HepG2 (cell line): Measurements from ENCODE around the gene IMP3.
"Not testable (repeated sequence)": the region's sequence is repeated elsewhere in the genome, so short reads cannot be mapped to it uniquely, and the experiment has no call there.

Experiments
- ATF1 ChIP-seq: IDR thresholded peaks from 2 replicates; pipeline ENCODE4 v1.6.1; 2016; ENCODE audit warnings: mild to moderate bottlenecking, control low read depth
- FOXK2 ChIP-seq: fragments of 450-650 bp; IDR thresholded peaks from 2 replicates; pipeline ENCODE4 v1.6.1; 2016
- NCOR1 ChIP-seq: fragments of 200-600 bp; sonication (generic); IDR thresholded peaks from 2 replicates; pipeline ENCODE4 v1.7.0; 2017; ENCODE audit warnings: antibody characterized with exemption, low read length, borderline replicate concordance
- RBAK ChIP-seq: sonication (generic); formaldehyde crosslinking; IDR thresholded peaks from 2 replicates; pipeline ENCODE4 v1.5.1; 2020; ENCODE audit warnings: mild to moderate bottlenecking, missing genetic modification reagents
- TBX2 ChIP-seq: sonication (generic); formaldehyde crosslinking; IDR thresholded peaks from 2 replicates; pipeline ENCODE4 v1.5.0; 2020; ENCODE audit warnings: missing genetic modification reagents, mild to moderate bottlenecking, borderline replicate concordance
- ZKSCAN1 ChIP-seq: fragments of 150-350 bp; IDR thresholded peaks from 2 replicates; pipeline ENCODE4 v1.6.1; 2014; ENCODE audit warnings: low read length
- ZNF335 ChIP-seq: sonication (generic); formaldehyde crosslinking; IDR thresholded peaks from 2 replicates; pipeline ENCODE4 v1.4.0; 2020; ENCODE audit warnings: missing genetic modification reagents
- ZNF556 ChIP-seq: sonication (generic); formaldehyde crosslinking; IDR thresholded peaks from 2 replicates; pipeline ENCODE4 v1.4.0; 2020; ENCODE audit warnings: mild to moderate bottlenecking, missing genetic modification reagents, borderline replicate concordance
- TF ChIP-seq, protein P1 (sequence below): sonication (generic); formaldehyde crosslinking; IDR thresholded peaks from 2 replicates; pipeline ENCODE4 v1.5.0; 2020; ENCODE audit warnings: mild to moderate bottlenecking, missing genetic modification reagents
- TF ChIP-seq, protein P2 (sequence below): sonication (generic); formaldehyde crosslinking; IDR thresholded peaks from 2 replicates; pipeline ENCODE4 v1.5.0; 2020; ENCODE audit warnings: mild to moderate bottlenecking, missing genetic modification reagents, moderate library complexity

DNA sequence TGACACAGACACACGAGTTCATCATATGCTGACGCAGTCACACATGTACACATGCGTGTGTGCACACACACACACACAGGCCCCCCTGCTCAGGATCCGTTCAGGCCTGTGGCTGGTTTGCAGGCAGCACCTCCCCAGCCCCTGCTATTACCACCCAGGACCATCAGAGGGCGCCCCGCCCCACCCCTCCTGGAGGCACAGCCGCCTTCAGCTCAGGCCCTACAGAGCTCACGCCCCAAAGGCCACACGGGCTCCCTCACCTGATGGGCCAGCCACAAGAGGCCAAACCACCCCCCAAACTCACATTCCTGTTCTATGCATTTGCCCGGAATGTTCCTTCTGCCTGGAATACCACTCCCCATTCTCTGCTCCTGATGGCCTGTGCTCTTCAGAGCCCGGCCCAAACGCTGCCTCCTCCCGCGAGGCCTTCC, 46.2 kb upstream of the IMP3 start:
- TF ChIP-seq, protein P1, sequence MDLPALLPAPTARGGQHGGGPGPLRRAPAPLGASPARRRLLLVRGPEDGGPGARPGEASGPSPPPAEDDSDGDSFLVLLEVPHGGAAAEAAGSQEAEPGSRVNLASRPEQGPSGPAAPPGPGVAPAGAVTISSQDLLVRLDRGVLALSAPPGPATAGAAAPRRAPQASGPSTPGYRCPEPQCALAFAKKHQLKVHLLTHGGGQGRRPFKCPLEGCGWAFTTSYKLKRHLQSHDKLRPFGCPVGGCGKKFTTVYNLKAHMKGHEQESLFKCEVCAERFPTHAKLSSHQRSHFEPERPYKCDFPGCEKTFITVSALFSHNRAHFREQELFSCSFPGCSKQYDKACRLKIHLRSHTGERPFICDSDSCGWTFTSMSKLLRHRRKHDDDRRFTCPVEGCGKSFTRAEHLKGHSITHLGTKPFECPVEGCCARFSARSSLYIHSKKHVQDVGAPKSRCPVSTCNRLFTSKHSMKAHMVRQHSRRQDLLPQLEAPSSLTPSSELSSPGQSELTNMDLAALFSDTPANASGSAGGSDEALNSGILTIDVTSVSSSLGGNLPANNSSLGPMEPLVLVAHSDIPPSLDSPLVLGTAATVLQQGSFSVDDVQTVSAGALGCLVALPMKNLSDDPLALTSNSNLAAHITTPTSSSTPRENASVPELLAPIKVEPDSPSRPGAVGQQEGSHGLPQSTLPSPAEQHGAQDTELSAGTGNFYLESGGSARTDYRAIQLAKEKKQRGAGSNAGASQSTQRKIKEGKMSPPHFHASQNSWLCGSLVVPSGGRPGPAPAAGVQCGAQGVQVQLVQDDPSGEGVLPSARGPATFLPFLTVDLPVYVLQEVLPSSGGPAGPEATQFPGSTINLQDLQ = not testable (repeated sequence)
- TF ChIP-seq ZNF335 (CRISPR knock-in tag); TBX2 (CRISPR knock-in tag); RBAK (CRISPR knock-in tag); ZKSCAN1; ATF1 (CRISPR knock-in tag); FOXK2; ZNF556 (CRISPR knock-in tag); NCOR1: not testable (repeated sequence)
- TF ChIP-seq, protein P2, sequence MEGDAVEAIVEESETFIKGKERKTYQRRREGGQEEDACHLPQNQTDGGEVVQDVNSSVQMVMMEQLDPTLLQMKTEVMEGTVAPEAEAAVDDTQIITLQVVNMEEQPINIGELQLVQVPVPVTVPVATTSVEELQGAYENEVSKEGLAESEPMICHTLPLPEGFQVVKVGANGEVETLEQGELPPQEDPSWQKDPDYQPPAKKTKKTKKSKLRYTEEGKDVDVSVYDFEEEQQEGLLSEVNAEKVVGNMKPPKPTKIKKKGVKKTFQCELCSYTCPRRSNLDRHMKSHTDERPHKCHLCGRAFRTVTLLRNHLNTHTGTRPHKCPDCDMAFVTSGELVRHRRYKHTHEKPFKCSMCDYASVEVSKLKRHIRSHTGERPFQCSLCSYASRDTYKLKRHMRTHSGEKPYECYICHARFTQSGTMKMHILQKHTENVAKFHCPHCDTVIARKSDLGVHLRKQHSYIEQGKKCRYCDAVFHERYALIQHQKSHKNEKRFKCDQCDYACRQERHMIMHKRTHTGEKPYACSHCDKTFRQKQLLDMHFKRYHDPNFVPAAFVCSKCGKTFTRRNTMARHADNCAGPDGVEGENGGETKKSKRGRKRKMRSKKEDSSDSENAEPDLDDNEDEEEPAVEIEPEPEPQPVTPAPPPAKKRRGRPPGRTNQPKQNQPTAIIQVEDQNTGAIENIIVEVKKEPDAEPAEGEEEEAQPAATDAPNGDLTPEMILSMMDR (CRISPR knock-in tag) = peak; percentile 93
